Activated CD8-positive, alpha-beta memory T cell treated with anti-CD3 and anti-CD28 coated beads for 1 hour (primary cell): ENCODE results near the gene TMEM183A.

ENCODE experiments used
- DNase-seq, 2 donors: peaks; one replicate each; pipeline ENCODE4 v3.0.0-alpha.2; 2020; ENCODE audit warnings: low read depth in 1 of 2; ENCODE audit errors: extremely low read depth in 1 of 2

The TMEM183A gene

DNA sequence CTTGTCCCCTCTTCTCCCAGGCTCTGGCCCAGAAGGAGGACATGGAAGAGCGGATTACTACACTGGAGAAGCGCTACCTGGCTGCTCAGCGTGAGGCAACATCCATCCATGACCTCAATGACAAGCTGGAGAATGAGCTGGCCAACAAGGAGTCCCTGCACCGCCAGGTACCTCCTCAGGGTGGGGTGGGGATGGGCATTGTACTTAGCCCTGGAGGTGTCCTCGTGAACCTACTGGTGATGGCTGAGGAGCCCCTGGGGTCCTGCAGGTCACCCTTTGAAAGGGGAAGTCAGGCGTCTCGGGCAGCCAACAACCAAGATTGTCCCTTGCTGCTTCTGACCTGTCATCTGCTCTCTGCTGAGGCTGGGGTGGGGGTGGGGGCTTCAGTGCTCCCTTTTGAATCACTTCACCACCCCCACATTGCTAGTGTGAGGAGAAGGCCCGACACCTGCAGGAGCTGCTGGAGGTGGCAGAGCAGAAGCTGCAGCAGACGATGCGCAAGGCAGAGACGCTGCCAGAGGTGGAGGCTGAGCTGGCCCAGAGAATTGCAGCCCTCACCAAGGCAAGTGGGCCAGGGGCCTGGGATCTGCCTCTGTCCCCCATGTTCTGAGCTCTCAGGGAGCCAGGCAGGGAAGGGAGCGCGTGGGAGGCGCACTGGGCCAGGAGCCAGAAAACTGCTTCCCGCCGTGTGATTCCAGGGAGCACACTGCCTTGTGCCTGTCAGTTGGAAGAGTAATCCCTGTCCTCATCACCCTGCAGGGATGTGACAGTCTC, 38.8 kb downstream of the TMEM183A start:
- DNase-seq, result no peak

DNA sequence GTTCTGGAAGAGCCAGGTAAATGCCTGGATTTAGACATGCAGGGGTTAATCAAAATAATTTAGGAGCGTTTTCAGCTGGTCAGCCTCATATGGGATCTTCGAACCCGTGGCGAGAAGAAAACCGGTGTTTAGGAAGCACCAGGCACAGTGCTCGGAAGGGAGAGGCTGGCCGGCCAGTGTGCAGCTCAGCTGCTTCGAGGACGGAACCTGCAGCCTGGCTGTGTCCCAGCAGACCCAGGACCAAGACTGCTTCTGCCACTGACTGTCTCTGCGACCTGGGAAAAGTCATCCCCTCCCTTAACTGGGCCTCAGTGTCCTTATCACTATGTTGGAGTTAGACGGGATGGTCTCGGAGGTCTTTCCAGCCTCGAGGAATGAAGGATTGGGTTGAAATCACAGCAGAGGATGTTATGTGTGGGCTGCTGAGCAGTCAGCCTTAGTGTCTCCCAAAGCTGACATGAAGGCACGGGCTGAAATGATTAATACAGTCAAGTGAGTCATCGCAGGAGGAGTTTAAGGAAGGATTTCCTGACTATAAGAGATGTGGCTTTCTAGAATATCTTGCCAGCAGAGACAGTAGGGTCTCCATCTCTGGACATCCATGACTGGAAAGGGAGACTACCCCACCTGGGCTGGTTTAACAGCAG, 39.9 kb downstream of the TMEM183A start:
- no peak for DNase-seq

- no peak for DNase-seq
Measured at GRCh38 chr1:203048086-203048485, 40.9 kb downstream of the TMEM183A start.

DNA sequence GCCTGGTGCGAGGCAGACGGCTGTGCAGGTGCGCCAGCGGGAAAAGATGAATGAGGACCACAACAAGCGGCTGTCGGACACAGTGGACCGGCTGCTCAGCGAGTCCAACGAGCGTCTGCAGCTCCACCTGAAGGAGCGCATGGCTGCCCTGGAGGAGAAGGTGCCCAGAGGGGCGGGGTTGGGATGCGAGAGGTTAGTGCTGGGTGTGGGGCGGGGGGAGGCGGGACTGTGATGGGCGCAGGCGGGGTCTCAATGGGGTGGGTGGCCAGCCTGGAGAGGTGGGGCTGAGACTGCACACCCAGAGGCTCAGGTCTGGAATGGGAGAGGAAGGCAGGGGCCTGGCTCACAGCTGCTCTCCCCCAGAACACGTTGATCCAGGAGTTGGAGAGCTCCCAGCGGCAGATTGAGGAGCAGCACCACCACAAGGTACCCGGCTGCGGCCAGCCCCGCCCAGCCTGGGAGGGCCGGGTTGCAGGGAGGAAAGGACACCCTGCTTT, 41.4 kb downstream of the TMEM183A start:
- no peak for DNase-seq

DNA sequence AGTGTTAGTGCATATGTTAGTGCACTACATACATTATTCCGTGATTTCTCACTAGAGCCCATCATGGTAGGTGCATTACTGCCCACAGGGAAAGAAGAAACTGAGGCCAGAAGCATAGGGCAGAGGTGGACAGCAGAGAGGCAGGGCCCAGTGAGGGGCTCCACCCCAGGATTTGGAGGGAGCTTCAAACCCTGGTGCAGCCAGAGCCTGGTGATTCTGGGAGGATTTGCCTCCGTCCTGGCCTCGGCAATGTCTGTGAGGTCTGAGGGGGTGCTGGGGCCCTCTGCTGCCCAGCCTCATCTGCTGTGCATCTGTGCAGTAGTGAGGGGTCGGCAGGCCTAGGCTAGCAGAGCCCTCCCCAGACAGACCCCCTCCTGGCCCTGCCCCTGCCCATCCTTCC, 41.9 kb downstream of the TMEM183A start:
- no peak for DNase-seq

GRCh38 chr1:203049576-203050180, 42.5 kb downstream of the TMEM183A start:
- DNase-seq, result no peak

DNA sequence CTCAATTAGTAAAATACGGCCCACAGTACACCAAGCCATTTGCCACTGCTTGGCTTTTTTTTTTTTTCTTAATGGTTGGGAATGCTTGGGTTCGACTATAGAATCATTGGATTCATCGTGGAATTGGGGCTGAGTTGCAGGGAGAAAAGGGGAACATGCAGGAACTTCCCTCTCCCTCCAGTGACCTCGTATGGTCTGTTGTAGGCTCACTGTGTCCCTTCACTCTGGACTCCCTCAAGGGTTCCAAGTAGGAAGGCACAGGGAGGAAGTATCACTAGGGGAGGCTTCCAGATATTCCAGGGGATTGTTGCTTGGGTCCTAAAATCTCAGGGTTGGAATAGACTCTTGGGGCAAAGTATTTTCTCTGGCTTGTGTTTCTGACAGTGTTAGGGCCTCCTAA, 43.7 kb downstream of the TMEM183A start:
- DNase-seq, result no peak

DNA sequence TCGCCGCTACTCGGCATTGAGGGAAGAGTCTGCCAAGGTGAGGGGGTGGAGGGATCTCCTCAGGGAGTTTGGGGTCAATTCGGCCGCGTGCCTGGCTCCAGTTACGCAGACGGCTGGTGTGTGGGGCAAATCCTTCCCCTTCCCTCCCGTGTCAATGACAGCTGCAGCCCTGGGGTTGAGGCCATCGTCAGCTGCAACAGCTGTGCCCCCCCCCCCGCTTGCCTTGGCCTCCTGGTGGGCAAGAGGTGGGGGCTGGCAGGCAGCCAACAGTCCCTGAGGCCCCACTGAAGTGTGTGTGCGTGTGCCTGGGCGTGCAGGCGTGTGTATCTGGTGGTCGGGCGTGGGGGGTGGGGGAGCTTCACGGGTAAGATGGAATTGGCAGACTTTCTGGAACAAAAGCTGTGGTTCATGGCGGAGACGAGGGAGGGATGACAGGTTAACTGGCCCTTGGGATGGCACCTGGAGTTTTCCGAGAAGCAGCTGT, 44.7 kb downstream of the TMEM183A start:
- no peak for DNase-seq

- no peak for DNase-seq
Measured at GRCh38 chr1:203052601-203053000, 45.4 kb downstream of the TMEM183A start.

GRCh38 chr1:203054184-203054583, 47.0 kb downstream of the TMEM183A start:
- no peak for DNase-seq

DNA sequence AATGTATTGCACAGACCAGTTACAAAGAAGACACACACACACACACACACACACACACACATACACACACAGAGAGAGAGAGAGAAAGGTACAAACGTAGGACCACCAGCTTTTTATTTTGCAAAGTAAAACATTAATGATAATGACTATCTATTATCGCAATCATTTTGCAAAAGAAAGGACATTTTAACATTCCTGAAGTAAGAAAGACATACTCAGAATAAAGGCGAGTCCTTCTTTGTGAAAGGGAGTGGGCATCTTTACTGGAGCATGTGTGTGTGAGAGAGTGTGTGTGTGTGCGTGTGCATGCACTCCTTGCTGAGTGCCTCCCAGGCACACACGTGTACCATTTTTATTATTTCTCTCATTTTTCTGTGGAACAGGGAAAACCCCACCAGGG, 47.5 kb downstream of the TMEM183A start:
- DNase-seq, result no peak

DNA sequence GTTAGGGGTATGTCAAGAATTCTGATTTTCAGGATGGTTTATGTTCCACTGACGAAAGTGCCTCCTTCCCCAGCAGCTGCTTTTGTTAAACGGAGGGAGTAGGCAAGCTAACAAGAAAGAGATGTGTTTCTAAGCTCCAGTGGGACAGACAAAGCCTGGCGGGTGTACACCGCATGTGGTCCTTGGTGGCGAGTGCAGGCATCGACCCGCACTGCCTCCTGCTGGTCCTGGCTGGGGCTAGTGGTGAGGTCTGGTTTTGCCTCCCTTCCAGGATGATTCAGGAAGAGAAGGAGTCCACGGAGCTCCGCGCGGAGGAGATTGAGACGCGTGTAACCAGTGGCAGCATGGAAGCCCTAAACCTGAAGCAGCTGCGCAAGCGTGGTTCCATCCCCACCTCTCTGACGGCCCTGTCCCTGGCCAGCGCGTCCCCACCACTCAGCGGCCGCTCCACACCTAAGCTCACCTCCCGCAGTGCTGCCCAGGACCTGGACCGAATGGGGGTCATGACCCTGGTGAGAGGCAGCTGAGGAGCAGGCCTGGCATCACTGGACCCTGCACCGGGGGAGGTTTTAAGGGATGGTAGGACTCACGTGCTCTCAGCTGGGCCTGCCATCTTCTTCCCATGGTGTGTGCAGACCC, 48.1 kb downstream of the TMEM183A start:
- DNase-seq, result no peak

GRCh38 chr1:203056012-203056411, 48.8 kb downstream of the TMEM183A start:
- no peak for DNase-seq

GRCh38 chr1:203056516-203056915, 49.3 kb downstream of the TMEM183A start:
- no peak for DNase-seq

- no peak for DNase-seq
Measured at GRCh38 chr1:203057911-203058675, 50.9 kb downstream of the TMEM183A start.

DNA sequence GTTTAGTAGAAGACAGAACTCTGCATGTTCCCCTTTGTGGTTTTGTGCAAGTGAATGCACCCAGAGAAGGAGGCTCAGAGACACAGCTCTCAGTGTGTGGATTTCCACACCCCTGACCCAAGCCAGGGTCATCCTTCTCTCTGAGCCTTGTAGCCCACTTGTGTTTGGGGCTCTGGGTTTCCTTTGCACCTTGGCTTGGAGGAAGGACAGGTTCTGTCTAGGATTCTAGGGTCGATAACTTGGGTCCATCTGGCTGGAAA, 51.4 kb downstream of the TMEM183A start:
- no peak for DNase-seq

DNA sequence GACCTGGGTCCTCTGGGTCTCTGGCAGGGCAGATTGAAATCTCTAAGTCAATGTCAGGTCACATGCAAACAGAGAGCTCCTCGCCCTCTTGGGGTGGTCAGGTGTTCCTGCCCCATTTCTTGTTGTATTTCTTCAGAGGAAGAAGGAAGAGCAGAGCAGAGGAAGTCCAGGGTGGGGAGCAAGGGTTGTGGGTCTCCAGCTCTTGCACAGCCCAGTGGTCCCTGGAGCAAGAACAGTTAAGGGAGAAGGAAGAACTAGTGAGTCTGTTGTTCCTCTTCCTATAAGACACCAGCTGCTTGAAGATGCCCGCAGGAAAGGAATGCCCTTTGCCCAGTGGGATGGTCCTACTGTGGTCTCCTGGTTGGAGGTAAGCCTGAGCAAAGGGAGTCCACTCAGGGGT, 52.3 kb downstream of the TMEM183A start:
- DNase-seq, result no peak

GRCh38 chr1:203060115-203060514, 52.9 kb downstream of the TMEM183A start:
- no peak for DNase-seq

DNA sequence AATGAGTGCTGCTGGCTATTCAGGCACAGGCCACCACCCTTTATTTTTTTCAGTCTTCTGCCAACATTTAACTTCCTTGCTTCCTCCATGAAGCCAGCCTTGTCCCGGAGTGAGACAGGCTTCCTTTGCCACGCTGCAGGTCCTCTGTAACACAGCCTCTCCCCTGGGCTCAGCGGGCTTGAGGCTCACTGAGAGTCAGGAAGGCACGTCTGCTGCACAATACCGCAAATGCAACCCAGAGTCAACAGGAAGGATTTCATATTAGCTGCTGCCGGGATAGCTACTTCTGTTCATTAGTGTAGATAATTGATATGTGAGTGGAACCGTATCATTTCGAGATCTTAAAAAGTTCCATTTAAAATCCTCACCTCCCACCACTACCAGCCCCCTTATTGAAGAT, 56.1 kb downstream of the TMEM183A start:
- DNase-seq, result no peak

- no peak for DNase-seq
Measured at GRCh38 chr1:203065191-203065590, 58.0 kb downstream of the TMEM183A start.

DNA sequence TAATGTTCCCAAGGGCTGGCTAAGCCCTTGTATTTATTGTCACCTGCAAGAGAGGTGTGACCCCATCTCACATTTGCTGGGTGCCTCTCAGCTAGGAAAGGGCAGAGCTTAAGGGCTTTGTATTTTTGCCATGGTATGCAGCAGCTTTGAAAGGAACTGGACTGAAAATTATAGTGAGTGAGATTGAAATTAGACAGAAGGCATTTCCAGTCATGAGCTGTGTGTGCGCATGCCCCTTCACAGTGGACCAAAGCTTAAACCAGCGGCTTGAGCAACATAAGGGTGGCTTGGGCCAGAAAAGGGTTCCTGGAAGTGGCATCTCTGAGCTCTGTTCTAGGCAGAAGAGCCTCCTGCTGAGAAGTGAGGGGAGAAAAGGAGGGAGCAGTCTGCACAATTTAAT, 58.8 kb downstream of the TMEM183A start:
- no peak for DNase-seq
